GM19193 (cell line): ENCODE measurements around the gene APBB3.

Experiments used
- POLR2A ChIP-seq: IDR thresholded peaks from 4 replicates; pipeline ENCODE4 v1.6.1; 2011; ENCODE audit not compliant: insufficient read depth, insufficient read length; ENCODE audit errors: extremely low read depth

Gene APBB3

GRCh38 chr5:140564196-140565023, at the start of gene APBB3, which contains the start of gene SLC35A4:
Gene APBB3 (minus strand): TSS chr5:140564598. CDS start chr5:140564245, 353 bp downstream.
Gene SLC35A4 (plus strand): TSS chr5:140564828. CDS start chr5:140567170, 2,342 bp downstream.
- peak; percentile 88 for TF ChIP-seq POLR2A

GRCh38 chr5:140611020-140611521, 46.7 kb upstream of the APBB3 start:
- TF ChIP-seq POLR2A: no peak

- TF ChIP-seq POLR2A: no peak
These were observed 44.7 kb upstream of the APBB3 start for GRCh38 chr5:140609126-140609525.

- no peak for TF ChIP-seq POLR2A
These were observed 44.3 kb upstream of the APBB3 start for GRCh38 chr5:140608722-140609121.

GRCh38 chr5:140607031-140607430, 42.6 kb upstream of the APBB3 start:
- TF ChIP-seq POLR2A: no peak

GRCh38 chr5:140605879-140606278, 41.5 kb upstream of the APBB3 start:
- no peak for TF ChIP-seq POLR2A

GRCh38 chr5:140603734-140604133, 39.3 kb upstream of the APBB3 start:
- TF ChIP-seq POLR2A: no peak

- TF ChIP-seq POLR2A: no peak
These were observed 37.7 kb upstream of the APBB3 start for GRCh38 chr5:140602147-140602546.

GRCh38 chr5:140600096-140600495, 35.7 kb upstream of the APBB3 start:
- TF ChIP-seq POLR2A: no peak

- TF ChIP-seq POLR2A: no peak
These were observed 34.4 kb upstream of the APBB3 start for GRCh38 chr5:140598836-140599235.

GRCh38 chr5:140596321-140596741, 31.9 kb upstream of the APBB3 start:
- TF ChIP-seq POLR2A: no peak

- no peak for TF ChIP-seq POLR2A
These were observed 31.3 kb upstream of the APBB3 start for GRCh38 chr5:140595538-140596300.

GRCh38 chr5:140594169-140594568, 29.8 kb upstream of the APBB3 start:
- no peak for TF ChIP-seq POLR2A

GRCh38 chr5:140591747-140592372, 27.5 kb upstream of the APBB3 start:
- no peak for TF ChIP-seq POLR2A

GRCh38 chr5:140590861-140591260, 26.5 kb upstream of the APBB3 start:
- TF ChIP-seq POLR2A: no peak
